HepG2 (cell line): ENCODE results near the gene PATL1.

Source experiments
- POLR2AphosphoS5 ChIP-seq: IDR thresholded peaks from 2 replicates; pipeline ENCODE4 v1.6.1; 2012; ENCODE audit warnings: low read depth, low read length
- RBAK ChIP-seq: sonication (generic); formaldehyde crosslinking; IDR thresholded peaks from 2 replicates; pipeline ENCODE4 v1.5.1; 2020; ENCODE audit warnings: mild to moderate bottlenecking, missing genetic modification reagents
- SOX13 ChIP-seq, 3 experiments: fragments of 450-650 bp in 1 of 3; sonication (generic) in 1 of 3; formaldehyde crosslinking in 1 of 3; IDR thresholded peaks in 2 of 3; conservative IDR thresholded peaks in 1 of 3; 2 replicates each; pipeline versions ENCODE4 v1.5.0 to v1.6.1; 2016 to 2020; ENCODE audit warnings: antibody characterized with exemption in 1 of 3, mild to moderate bottlenecking in 1 of 3, missing compliant biosample characterization in 1 of 3, missing genetic modification reagents in 1 of 3, moderate library complexity in 1 of 3
- ZNF207 ChIP-seq: fragments of 450-650 bp; IDR thresholded peaks from 2 replicates; pipeline ENCODE4 v1.6.1; 2016; ENCODE audit warnings: antibody characterized with exemption, borderline replicate concordance
- ZNF749 ChIP-seq: sonication (generic); formaldehyde crosslinking; IDR thresholded peaks from 2 replicates; pipeline ENCODE4 v1.8.0; 2022; ENCODE audit warnings: mild to moderate bottlenecking, missing genetic modification reagents, moderate library complexity, borderline replicate concordance

DNA sequence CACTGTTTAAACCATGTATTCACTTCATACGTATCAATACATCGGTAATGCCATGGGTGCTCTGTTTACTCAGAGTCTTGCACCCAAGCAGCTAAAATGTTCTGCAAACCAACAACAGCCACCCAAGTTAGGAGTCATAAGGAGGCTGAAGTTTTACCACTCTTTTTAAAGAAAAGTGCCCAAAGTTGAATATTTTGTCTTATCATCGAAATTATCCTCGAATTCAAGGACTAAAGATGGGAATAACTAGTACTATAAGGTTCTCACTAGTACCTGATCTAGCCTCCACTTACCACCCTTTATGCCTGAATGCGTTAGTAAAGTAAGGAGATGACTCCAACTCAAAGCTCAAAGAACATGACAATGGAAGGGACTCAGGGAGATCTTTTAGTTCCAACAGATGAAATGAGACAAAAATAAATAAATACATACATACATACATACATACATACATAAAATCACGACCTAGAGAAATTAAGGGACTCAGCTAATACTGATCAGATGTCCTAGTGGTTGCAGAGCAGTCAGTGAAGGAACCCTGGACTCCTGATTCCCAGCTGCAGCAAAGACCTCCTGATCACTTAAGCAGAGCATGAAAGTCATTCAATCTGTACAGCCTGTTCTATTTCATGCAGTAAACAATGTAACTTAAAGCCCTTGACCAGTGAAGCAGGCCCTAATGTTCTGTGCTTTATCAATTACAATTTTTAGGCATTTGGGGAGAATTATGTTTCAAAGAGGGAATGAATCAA, 61.0 kb downstream of the PATL1 start:
- TF ChIP-seq ZNF207 (no peak), RBAK (CRISPR knock-in tag) (no peak), SOX13 (IDR thresholded peaks at IDR 0.05) (no peak), SOX13 (CRISPR knock-in tag; conservative IDR thresholded peaks at IDR 0.05 in 1 of 2, IDR thresholded peaks at IDR 0.05 in 1 of 2) (no peak), POLR2AphosphoS5 (no peak), ZNF749 (CRISPR knock-in tag) (no peak)
